GM21381 (cell line): Measurements from ENCODE around the gene SCIN.
"Not testable (repeated sequence)": the region's sequence is repeated elsewhere in the genome, so short reads cannot be mapped to it uniquely, and the experiment has no call there.

Experiments
- ATAC-seq: cut with Tn5 transposase; IDR thresholded peaks from one replicate; pipeline ENCODE4 v1.9.1; 2021; ENCODE audit warnings: mild to moderate bottlenecking, moderate library complexity; ENCODE audit not compliant: unreplicated experiment

The SCIN gene

DNA sequence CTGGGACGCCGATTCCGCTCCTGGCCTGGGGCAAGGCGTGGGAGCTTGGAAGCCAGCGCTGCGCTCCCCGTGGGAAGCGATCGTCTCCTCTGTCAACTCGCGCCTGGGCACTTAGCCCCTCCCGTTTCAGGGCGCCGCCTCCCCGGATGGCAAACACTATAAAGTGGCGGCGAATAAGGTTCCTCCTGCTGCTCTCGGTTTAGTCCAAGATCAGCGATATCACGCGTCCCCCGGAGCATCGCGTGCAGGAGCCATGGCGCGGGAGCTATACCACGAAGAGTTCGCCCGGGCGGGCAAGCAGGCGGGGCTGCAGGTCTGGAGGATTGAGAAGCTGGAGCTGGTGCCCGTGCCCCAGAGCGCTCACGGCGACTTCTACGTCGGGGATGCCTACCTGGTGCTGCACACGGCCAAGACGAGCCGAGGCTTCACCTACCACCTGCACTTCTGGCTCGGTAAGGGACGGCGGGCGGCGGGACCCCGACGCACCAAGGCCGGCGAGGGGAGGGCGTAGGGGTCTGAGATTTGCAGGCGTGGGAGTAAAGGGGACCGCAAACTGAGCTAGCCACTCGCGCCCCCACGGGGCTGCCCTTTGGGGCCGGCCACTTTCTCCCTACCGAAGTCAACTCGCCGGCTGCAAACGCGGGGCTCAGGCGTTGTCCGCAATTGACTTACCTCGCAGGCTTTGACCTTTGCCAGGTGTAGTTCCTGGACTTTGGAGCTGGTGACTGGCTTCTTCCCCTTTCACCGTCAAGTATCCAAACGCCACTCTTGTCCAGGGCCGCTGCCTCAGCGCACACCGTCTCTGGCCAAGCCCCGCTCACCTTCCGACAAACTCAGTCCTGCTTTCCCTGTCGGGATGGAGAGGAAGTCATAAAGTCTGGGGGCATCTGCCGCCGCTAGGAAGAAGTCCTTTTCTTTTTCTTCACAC, at the start of gene SCIN:
Gene SCIN (plus strand): TSS at position 187 of the 928 bp plus-strand sequence. CDS start 67 bp downstream, at position 254.
- no peak for ATAC-seq

DNA sequence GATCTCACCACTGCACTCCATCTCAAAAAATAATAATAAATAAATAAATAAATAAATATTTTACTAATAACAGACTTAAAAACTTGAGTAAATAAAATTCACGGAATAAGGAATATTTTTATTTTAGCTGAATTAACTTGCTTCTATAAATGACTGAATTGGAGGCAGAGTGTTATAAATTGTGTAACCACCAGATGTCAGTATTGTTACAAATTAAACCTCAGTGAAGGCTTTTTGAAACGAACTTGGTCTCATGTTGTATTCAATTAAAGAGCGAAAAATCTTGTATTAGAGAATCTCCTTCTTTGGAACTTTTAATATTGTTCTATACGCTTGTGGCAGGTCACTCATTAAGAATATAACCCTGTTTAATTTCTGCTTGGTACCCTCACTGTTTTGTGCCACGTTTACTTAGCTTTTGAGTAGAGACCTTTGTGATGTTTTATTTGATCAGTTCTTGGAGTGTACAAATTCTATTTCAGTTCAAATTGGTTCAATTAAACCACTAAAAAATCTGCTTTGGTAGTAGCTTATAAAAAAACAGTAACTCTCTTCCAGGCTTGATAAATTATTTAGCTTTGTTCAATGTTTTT, 45.6 kb upstream of the SCIN start:
- ATAC-seq: no peak

DNA sequence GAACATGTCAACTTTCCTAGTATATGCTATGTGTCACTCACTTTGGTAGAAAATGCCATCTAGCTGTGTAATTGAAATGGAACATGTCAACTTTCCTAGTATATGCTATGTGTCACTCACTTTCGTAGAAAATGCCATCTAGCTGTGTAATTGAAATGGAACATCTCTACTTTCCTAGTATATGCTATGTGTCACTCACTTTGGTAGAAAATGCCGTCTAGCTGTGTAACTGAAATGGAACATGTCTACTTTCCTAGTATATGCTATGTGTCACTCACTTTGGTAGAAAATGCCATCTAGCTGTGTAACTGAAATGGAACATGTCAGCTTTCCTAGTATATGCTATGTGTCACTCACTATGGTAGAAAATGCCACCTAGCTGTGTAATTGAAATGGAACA, 43.8 kb upstream of the SCIN start:
- not testable (repeated sequence) for ATAC-seq

DNA sequence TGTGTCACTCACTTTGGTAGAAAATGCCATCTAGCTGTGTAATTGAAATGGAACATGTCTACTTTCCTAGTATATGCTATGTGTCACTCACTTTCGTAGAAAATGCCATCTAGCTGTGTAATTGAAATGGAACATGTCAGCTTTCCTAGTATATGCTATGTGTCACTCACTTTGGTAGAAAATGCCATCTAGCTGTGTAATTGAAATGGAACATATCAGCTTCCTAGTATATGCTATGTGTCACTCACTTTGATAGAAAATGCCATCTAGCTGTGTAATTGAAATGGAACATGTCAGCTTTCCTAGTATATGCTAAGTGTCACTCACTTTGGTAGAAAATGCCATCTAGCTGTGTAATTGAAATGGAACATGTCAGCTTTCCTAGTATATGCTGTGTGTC, 42.9 kb upstream of the SCIN start:
- not testable (repeated sequence) for ATAC-seq

DNA sequence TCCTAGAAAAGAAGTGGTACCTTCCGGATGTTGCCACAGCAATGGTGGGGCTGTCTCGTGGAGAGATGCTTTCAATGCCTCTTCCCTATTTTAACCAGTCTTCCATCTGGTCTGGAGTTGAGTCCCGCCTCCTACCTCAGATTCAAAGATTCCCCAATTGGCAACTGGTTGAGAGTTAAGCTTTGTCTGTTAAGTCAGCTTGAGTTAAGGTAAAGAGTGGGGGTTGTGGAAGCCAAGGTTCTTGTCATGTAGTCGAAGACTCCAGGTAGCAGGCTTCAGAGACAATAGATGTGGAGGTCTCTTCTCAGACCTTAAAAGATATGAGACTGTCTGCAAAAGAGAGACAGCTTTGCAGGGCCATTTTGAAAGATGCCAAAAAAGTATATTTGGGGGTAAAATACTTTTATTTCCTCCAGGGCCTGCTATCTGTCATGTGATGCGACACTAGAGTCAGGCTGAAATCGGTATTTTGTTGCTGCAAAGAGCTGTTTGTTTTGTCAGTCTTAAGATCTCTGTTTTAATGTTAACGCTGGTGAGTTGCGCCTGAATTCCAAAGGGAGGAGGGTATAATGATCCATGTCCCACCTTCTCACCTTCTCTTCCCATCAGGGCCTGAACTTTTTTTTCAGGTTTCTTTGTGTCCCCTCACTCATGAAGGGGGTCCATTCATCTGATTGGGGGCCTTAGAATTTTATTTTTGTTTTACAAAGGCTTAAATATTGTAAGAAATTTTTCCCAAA, 40.4 kb upstream of the SCIN start:
- no peak for ATAC-seq

DNA sequence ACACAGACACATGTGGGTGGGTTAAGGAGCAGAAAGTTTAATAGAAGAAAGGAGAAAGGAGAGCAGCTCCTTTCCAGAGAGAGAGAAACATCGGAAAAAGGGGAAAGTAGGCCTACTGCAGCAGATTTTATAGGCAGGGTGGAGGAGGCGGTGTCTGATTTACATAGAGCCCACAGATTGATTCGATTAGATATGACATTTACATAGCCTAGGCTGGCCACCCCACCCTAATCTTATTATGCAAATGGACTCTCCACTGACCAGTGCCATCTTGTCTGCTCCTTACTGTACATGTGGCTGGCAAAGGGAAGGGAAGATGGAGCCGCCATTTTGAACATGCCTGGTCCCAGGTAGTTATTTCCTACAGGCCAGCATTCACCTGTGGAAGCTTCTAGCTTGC, 38.7 kb upstream of the SCIN start:
- no peak for ATAC-seq

DNA sequence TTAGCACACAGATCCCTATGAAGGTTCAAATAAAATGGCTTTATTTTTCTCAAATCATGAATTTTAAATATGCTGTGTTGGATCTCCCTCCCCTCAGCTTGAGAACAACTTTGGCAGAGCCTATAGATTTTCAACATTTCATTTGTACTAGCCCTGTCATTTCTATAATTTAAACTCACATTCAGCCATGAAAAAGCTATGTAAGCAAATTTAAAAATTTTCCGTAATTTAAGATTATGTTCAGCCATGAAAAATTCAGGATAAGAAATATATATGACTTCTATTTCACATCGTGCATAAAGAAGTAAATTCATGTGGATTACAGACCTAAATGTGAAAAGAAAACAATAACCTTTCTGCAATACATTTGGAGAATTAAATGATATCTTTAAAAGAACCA, 36.5 kb upstream of the SCIN start:
- ATAC-seq: no peak

DNA sequence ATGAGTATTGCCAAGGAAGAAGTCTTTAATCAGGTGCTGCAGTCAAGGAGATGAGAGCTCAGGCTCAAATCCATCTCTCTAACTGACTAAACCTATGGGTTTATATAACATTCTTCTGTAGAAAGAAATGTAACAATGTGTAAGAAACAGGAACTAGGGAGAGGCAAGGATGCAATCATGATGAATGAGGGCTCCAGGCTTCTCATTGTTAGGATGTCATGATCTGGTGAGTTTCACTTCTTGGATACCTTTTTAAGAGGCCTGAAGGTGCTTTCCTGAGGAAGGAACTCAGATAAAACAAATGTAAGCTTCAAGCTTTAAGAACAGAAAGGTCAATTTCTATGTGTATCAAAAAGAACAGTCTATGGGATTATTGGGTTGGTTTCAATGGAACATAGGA, 30.8 kb upstream of the SCIN start:
- ATAC-seq: no peak

DNA sequence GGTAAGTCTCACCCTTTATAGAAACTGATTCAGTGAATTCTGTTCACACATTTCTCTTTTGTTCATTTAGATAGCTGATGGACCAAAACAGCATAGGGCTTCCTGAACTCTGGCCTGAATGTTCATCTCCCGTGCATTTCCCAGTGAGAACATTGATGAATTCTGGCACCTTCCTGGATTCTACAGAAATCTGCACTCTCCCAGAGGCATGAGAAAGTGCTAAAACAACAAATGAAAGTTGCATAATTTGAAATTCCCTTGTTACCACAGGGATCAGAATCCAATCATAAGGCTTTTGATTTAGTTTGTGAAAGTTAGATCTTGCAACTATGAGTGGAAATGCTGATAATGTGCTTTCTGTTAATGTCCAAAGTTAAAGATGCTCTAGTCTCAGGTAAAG, 29.7 kb upstream of the SCIN start:
- no peak for ATAC-seq

DNA sequence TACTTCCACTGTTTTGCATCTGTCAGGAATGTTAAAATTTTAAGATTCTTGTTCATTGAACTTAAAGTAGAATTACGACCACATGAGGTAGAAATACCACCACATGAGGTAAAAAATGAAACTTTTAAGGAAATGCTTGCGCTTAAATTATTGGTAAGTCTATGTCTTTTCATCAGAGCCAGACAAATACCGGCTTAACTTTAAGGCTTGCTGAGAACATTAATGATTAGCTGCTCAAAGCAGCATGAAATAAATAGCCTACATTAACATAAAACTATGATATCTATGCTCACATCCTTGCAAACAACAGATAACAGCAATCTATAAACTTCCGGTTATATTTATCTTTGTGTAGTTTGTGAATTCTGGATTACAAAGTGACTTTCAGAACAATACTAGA, 26.9 kb upstream of the SCIN start:
- no peak for ATAC-seq

DNA sequence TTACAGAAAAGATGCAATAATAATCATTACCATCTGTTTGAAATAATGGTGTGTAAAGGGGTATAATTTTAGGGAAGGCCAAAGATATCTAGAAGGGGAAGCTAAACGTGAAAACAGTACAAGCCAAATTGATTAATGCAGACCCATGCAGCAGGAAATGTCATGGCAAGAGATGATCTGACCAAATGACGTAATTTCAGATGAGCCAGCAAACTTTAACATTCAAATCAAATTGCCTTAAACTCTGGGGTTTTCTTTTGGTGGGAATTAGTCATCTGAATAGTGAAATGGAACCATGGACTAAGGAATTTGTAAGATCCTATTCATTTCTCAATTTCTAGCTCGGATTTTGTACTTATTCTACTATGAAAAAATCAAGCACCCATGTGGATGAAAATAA, 21.4 kb upstream of the SCIN start:
- no peak for ATAC-seq

DNA sequence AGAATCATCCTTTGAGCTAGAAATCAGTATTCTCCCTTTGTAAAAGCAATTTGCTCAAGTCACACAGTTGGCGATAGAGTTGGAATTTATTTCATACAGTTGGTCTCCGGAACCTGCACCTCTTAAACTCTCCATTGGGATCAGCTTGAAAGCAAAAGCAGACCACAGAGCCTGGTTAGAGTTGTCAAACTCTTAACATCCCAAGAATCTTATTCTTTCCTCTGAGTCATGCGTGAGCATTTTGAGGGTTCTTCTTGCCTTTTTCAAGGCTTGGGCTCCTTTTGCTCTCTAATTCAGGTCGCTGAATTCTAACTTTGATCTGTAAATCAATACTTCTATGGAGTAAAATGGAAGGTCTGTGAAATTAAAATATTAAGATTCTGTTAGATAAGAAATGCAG, 19.6 kb upstream of the SCIN start:
- no peak for ATAC-seq

DNA sequence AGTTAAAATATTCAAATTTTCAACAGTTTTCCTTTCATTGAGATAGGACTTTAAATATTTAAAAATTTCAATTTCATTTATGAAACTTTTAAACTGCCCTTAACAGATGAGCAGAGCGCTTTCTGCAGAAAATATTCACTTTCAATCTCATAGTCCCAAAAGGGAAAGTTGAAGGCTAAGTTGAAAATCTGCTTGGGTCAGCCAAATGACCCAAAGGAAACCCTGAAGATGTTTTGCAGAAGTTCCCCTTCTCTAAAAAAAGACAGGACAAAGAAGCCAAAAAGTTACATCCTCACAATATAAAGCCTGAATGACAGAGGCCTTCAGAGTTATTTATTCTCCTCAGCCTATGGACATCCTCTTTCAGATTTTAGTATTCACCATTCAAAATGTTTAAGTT, 17.6 kb upstream of the SCIN start:
- ATAC-seq: no peak

DNA sequence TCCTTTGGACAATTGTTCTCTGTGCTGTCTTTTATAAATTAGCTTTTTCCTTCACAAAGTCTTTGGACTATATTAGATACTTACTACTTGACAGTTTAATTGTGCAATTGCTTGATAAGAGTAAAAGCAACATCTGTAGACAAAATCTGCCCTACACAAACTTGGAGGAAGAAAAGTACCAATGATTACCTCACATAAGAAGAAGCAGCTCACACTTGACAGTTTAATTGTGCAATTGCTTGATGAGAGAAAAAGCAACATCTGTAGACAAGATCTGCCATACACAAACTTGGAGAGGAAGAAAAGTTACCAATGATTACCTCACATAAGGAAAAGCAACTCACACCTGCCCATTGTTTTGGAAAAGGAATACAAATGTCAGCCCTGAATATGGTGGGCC, 17.1 kb upstream of the SCIN start:
- no peak for ATAC-seq

DNA sequence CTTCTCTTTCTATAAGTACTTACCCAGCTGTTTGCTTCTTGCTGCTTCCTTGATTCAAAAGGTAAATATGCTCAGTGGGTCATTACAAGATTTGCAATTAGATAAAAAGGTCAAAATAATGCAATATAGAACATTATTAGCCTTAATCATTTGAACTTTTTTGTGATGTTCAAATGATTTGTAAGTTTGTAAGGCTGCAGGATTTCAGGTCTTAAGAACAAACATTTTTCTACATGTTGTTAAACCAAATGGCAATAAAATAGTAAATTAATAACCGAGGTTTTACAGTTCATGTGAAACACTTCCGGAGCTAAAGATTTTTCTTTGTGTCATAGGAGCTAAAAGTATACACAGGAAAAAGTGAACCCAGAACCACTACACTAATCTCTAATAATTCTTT, 16.2 kb upstream of the SCIN start:
- no peak for ATAC-seq

DNA sequence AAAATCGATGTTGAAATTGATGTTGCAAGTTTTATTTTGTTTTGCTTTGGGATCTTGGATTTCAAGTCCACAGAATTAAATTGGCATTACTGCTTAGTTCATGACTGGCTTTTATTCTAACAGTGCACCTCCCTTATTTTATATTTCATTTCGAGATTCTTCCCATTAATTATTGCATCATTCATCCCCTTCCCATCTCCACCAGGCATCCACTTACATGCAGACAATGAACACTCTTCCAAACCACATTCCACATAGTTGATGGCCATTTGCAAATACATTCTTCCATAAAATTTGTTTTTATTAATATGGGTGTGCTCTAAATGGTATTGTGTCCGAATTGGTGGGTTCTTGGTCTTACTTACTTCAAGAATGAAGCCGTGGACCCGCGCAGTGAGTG, 15.6 kb upstream of the SCIN start:
- ATAC-seq: no peak

DNA sequence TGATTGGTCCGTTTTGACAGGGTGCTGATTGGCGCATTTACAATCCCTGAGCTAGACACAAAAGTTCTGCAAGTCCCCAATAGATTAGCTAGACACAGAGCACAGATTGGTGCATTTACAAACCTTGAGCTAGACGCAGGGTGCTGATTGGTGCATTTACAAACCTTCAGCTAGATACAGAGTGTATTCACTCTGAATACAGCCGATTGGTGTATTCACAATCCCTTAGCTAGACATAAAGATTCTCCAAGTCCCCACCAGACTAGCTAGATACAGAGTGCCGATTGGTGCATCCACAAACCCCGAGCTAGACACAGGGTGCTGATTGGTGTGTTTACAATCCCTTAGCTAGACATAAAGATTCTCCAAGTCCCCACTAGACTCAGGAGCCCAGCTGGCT, 14.8 kb upstream of the SCIN start:
- ATAC-seq: not testable (repeated sequence)

DNA sequence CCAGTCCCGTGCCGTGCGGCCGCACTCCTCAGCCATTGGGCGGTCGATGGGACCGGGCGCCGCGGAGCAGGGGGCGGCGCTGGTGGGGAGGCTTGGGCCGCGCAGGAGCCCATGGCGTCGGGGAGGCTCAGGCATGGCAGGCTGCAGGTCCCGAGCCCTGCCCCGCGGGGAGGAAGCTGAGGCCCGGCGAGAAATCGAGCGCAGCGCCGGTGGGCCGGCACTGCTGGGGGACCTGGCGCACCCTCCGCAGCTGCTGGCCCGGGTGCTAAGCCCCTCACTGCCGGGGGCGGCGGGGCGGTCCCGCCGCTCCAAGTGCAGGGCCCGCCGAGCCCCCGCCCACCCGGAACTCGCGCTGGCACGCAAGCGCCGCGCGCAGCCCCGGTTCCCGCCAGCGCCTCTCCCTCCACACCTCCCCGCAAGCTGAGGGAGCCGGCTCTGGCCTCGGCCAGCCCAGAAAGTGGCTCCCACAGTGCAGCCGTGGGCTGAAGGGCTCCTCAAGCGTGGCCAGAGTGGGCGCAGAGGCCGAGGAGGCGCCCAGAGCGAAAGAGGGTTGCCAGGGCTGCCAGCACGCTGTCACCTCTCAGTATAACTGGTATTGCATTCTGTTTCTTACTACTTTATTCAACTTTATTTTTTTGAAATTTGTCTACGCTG, 14.3 kb upstream of the SCIN start:
- not testable (repeated sequence) for ATAC-seq

DNA sequence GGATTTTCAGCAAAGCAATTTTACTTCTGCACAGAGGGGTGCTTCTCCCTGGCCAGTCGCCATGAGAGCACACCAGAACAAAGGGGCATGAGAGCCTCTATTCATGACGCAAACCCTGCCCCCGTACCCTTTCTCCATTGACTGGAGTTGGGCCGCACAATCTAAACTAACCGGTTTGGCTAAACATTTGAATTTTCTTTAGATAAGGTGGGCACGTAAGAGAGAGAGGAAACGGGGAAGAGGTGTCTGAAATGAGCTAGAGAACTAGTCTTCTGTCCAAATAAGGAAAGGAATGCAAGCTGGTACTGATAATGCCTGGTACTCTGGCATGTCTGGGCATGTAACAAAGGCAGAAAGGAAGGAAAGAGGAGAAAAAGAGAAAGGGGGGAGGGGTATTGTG, 13.2 kb upstream of the SCIN start:
- no peak for ATAC-seq

DNA sequence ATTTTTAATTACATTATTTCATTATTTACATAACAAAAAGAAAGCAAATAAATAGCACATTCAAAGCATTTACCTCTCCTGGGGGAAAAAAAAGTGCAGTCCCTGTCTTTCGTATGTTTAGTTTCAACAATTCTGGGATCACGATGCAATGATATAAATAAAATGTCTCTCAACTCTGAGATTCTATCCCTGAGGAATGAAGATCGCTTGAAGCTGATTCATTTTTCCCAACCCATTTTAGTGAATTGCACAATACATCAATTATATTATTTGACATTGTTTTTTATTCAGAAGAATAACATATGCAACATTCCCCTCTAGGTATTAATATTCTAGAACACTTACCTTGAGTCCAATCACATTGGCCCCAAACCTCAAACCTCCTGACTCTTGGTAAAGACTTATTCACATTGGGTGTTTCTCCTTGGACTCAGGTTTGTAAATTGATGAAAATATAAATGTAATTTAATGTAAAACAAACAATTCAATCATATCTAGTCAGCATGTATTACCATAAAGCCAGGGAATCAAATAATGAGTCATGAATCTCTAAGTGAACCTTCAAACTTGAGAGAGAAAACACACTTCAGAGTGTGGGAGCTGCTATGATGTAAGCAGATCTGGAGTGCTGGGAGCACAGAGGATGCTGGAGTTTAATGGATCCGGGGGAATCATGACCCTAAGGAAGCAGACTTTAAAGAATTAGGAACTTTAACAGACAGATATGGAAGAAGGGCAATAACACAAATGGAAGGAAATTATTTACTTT, 5.3 kb upstream of the SCIN start:
- no peak for ATAC-seq

DNA sequence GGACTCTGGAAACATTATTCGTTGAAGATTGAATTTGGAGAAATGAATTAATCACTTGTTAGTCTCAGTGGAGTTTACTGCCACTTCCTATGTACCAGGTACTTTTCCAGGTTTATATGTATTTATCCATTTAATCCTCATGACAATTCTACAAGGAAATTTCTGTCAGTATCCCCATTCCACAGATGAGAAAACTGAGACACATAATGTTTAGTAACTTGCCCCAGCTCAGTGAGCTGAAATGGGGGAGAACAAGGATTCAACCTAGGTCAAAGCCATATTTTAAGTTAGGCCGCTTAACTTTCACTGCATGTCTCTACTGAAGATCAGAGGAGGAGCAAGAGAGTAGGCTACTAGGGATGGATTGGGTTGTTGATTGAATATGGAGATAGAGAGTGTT, 4.6 kb upstream of the SCIN start:
- ATAC-seq: no peak
